OCI-LY1 (cell line): ENCODE measurements around the gene PDCD1.

Experiments used
- H2AFZ ChIP-seq: fragments of 200-600 bp; sonication (generic), shearing (Covaris generic); 2 replicates; pipeline ENCODE4 v1.6.0; 2014; ENCODE audit warnings: antibody characterized with exemption, mild to moderate bottlenecking, low read length
- H3F3A ChIP-seq: fragments of 200-600 bp; sonication (generic), shearing (Covaris generic); 2 replicates; pipeline ENCODE4 v1.6.0; 2014; ENCODE audit warnings: mild to moderate bottlenecking, antibody characterized with exemption, low read length, moderate library complexity; ENCODE audit not compliant: insufficient read depth
- H3K27ac ChIP-seq: fragments of 200-600 bp; sonication (generic); 2 replicates; pipeline ENCODE4 v1.5.1; 2014; ENCODE audit warnings: low read length, mixed run types, mild to moderate bottlenecking, low read depth; ENCODE audit not compliant: poor library complexity, severe bottlenecking
- H3K27me3 ChIP-seq: fragments of 200-600 bp; sonication (generic); 2 replicates; pipeline ENCODE4 v1.6.0; 2014; ENCODE audit warnings: antibody characterized with exemption, mild to moderate bottlenecking, low read length, moderate library complexity; ENCODE audit not compliant: insufficient read depth
- H3K36me3 ChIP-seq: fragments of 200-600 bp; sonication (generic); 2 replicates; pipeline ENCODE4 v1.6.1; 2014; ENCODE audit warnings: mild to moderate bottlenecking, antibody characterized with exemption, low read length, moderate library complexity, mixed read lengths; ENCODE audit not compliant: insufficient read depth
- H3K4me1 ChIP-seq: fragments of 200-600 bp; sonication (generic); 2 replicates; pipeline ENCODE4 v1.5.1; 2014; ENCODE audit warnings: mild to moderate bottlenecking, low read length, moderate library complexity; ENCODE audit not compliant: insufficient read depth, severe bottlenecking
- H3K4me2 ChIP-seq: fragments of 200-600 bp; sonication (generic), shearing (Covaris generic); 2 replicates; pipeline ENCODE4 v1.6.1; 2014; ENCODE audit warnings: low read length
- H3K4me3 ChIP-seq: fragments of 200-600 bp; sonication (generic); 2 replicates; pipeline ENCODE4 v1.5.1; 2014; ENCODE audit warnings: low read length, low read depth, mild to moderate bottlenecking, mixed read lengths; ENCODE audit not compliant: poor library complexity, severe bottlenecking
- H3K79me2 ChIP-seq: fragments of 200-600 bp; shearing (Covaris generic); 2 replicates; pipeline ENCODE4 v1.6.1; 2016; ENCODE audit warnings: mixed run types, low read length, mixed read lengths; ENCODE audit not compliant: insufficient read depth
- H3K9ac ChIP-seq: fragments of 200-600 bp; sonication (generic), shearing (Covaris generic); 2 replicates; pipeline ENCODE4 v1.6.1; 2014; ENCODE audit warnings: mild to moderate bottlenecking, low read length, mixed read lengths
- H3K9me2 ChIP-seq: fragments of 200-600 bp; sonication (generic), shearing (Covaris generic); 2 replicates; pipeline ENCODE4 v1.6.1; 2014; ENCODE audit warnings: low read depth, mild to moderate bottlenecking, low read length, mixed read lengths
- H3K9me3 ChIP-seq: fragments of 200-600 bp; shearing (Covaris generic); 2 replicates; pipeline ENCODE4 v1.6.1; 2014; ENCODE audit warnings: low read length, mixed read lengths
- H4K20me1 ChIP-seq: fragments of 200-600 bp; sonication (generic), shearing (Covaris generic); 2 replicates; pipeline ENCODE4 v1.6.0; 2016; ENCODE audit warnings: mild to moderate bottlenecking, low read length; ENCODE audit not compliant: insufficient read depth
- CTCF ChIP-seq: fragments of 200-600 bp; sonication (generic), shearing (Covaris generic); IDR thresholded peaks from 2 replicates; pipeline ENCODE4 v1.5.1; 2017; ENCODE audit warnings: mild to moderate bottlenecking, antibody characterized with exemption, low read length, moderate library complexity, mixed read lengths
- EZH2 ChIP-seq: fragments of 200-600 bp; sonication (generic), shearing (Covaris generic); IDR thresholded peaks from 2 replicates; pipeline ENCODE4 v1.8.0; 2017; ENCODE audit warnings: borderline replicate concordance, mixed run types, mild to moderate bottlenecking, antibody characterized with exemption, low read length, moderate library complexity, mixed read lengths

Gene PDCD1

GRCh38 chr2:241852981-241853631, 5.6 kb downstream of the PDCD1 start:
- Histone ChIP-seq H3K4me3 (no peak overlapping the region), H3K36me3 (no peaks in the 10 kb centered on the region), H3K9ac (no peak overlapping the region), H3K27me3 (0 out of 2 replicates have a peak, but pooled peaks cover 5% of the 10 kb centered on the region), H3K27ac (no peak overlapping the region), H3F3A (no peaks in the 10 kb centered on the region), H3K9me2 (no peaks in the 10 kb centered on the region), H4K20me1 (no peaks in the 10 kb centered on the region), H3K4me2 (no peak overlapping the region), H3K9me3 (no peaks in the 10 kb centered on the region), H3K79me2 (no peaks in the 10 kb centered on the region), H3K4me1 (no peaks in the 10 kb centered on the region), H2AFZ (no peak overlapping the region)
- TF ChIP-seq EZH2, result no peak
- TF ChIP-seq CTCF, result no peak

GRCh38 chr2:241852116-241852980, 6.3 kb downstream of the PDCD1 start:
- Histone ChIP-seq H3K79me2 (no peaks in the 10 kb centered on the region), H3K4me3 (no peak overlapping the region), H3K9me2 (no peaks in the 10 kb centered on the region), H3K9ac (no peak overlapping the region), H3K27me3 (0 out of 2 replicates have a peak, but pooled peaks cover 5% of the 10 kb centered on the region), H3K4me1 (no peaks in the 10 kb centered on the region), H4K20me1 (no peaks in the 10 kb centered on the region), H3K9me3 (no peaks in the 10 kb centered on the region), H3K27ac (no peak overlapping the region), H3K4me2 (no peak overlapping the region), H3F3A (no peaks in the 10 kb centered on the region), H3K36me3 (no peaks in the 10 kb centered on the region), H2AFZ (no peak overlapping the region)
- TF ChIP-seq EZH2 (no peak), CTCF (no peak)

GRCh38 chr2:241851325-241852115, 7.2 kb downstream of the PDCD1 start:
- Histone ChIP-seq H3K79me2 (no peaks in the 10 kb centered on the region), H3K4me1 (no peaks in the 10 kb centered on the region), H3K9ac (no peak overlapping the region), H2AFZ (no peak overlapping the region), H3K36me3 (no peaks in the 10 kb centered on the region), H3F3A (no peaks in the 10 kb centered on the region), H3K4me3 (no peak overlapping the region), H3K27ac (no peak overlapping the region), H3K27me3 (no peaks in the 10 kb centered on the region), H3K9me3 (no peaks in the 10 kb centered on the region), H3K9me2 (no peaks in the 10 kb centered on the region), H3K4me2 (no peak overlapping the region), H4K20me1 (no peaks in the 10 kb centered on the region)
- TF ChIP-seq EZH2 (no peak), CTCF (no peak)
